Measurements from ENCODE around the gene MVB12B. TPM values are rescaled to one million over a fixed set of nuclear protein-coding genes. Genes with fewer than 3 reads are reported as not detected.

Gene MVB12B
- polyA plus RNA-seq, 1 donor from 2014 or later = 39.5 TPM

- TF ChIP-seq REST (IDR thresholded peaks at IDR 0.05; ENCODE audit: borderline replicate concordance) (no peak), RAD21 (conservative IDR thresholded peaks at IDR 0.05) (no peak), EP300 (conservative IDR thresholded peaks at IDR 0.05; ENCODE audit: poor library complexity, severe bottlenecking) (no peak), MXI1 (conservative IDR thresholded peaks at IDR 0.05; ENCODE audit: poor library complexity, severe bottlenecking) (no peak), TAF1 (IDR thresholded peaks at IDR 0.05; ENCODE audit: low read depth) (no peak), EZH2 (IDR thresholded peaks at IDR 0.05; ENCODE audit: borderline replicate concordance, insufficient read depth, low read length, poor library complexity, severe bottlenecking) (no peak), POLR2AphosphoS5 (IDR thresholded peaks at IDR 0.05) (no peak), SMC3 (conservative IDR thresholded peaks at IDR 0.05; ENCODE audit: poor library complexity) (no peak), CTCF (IDR thresholded peaks at IDR 0.05; ENCODE audit: poor library complexity, severe bottlenecking) (no peak)
- Histone ChIP-seq H3K4me2 (ENCODE audit: low read length) (no peak overlapping the region), H3K9ac (ENCODE audit: low read length) (no peak overlapping the region), H3K9me3 (ENCODE audit: low read length) (no peaks in the 10 kb centered on the region), H4K20me1 (ENCODE audit: insufficient read depth) (no peaks in the 10 kb centered on the region), H3K9me2 (ENCODE audit: insufficient read depth, low read length) (no peaks in the 10 kb centered on the region), H3K79me2 (replicated peaks; ENCODE audit: insufficient read depth, low read length) (no peaks in the 10 kb centered on the region), H3K4me3 (ENCODE audit: low read length) (no peak overlapping the region), H3K27ac (ENCODE audit: low read length) (no peak overlapping the region), H3K27me3 (ENCODE audit: insufficient read depth, low read depth, low read length) (no peaks in the 10 kb centered on the region), H3F3A (ENCODE audit: insufficient read depth, low read length, poor library complexity, severe bottlenecking) (no peaks in the 10 kb centered on the region), H2AFZ (ENCODE audit: low read depth, low read length) (no peak overlapping the region), H3K36me3 (ENCODE audit: insufficient read depth, low read length) (no peaks in the 10 kb centered on the region)
Observed at GRCh38 chr9:126465977-126466376, 139.3 kb downstream of the MVB12B start.

- H3K36me3 ChIP-seq (ENCODE audit: insufficient read depth, low read length) = no peaks in the 10 kb centered on the region
- no peak overlapping the region for H3K4me3 ChIP-seq (ENCODE audit: low read length)
- H3K9me2 ChIP-seq (ENCODE audit: insufficient read depth, low read length) = no peaks in the 10 kb centered on the region
- H4K20me1 ChIP-seq (ENCODE audit: insufficient read depth) = no peaks in the 10 kb centered on the region
- no peak overlapping the region for H3K9ac ChIP-seq (ENCODE audit: low read length)
- H3K4me2 ChIP-seq (ENCODE audit: low read length) = no peak overlapping the region
- H3K27me3 ChIP-seq (ENCODE audit: insufficient read depth, low read depth, low read length) = no peaks in the 10 kb centered on the region
- H3F3A ChIP-seq (ENCODE audit: insufficient read depth, low read length, poor library complexity, severe bottlenecking) = no peaks in the 10 kb centered on the region
- no peaks in the 10 kb centered on the region for H3K9me3 ChIP-seq (ENCODE audit: low read length)
- no peak overlapping the region for H2AFZ ChIP-seq (ENCODE audit: low read depth, low read length)
- H3K79me2 ChIP-seq (replicated peaks; ENCODE audit: insufficient read depth, low read length) = no peaks in the 10 kb centered on the region
- no peak for TF ChIP-seq POLR2AphosphoS5 (IDR thresholded peaks at IDR 0.05)
- no peak for TF ChIP-seq CTCF (IDR thresholded peaks at IDR 0.05; ENCODE audit: poor library complexity, severe bottlenecking)
- TF ChIP-seq REST (IDR thresholded peaks at IDR 0.05; ENCODE audit: borderline replicate concordance) = no peak
- no peak for TF ChIP-seq MXI1 (conservative IDR thresholded peaks at IDR 0.05; ENCODE audit: poor library complexity, severe bottlenecking)
- H3K27ac ChIP-seq (ENCODE audit: low read length) = no peak overlapping the region
Observed at GRCh38 chr9:126468141-126468825, 141.7 kb downstream of the MVB12B start.
